GM19099 (cell line): ENCODE data around the gene MATK.

Experiments
- POLR2A ChIP-seq: IDR thresholded peaks from 3 replicates; pipeline ENCODE4 v1.6.1; 2011; ENCODE audit warnings: low read depth; ENCODE audit not compliant: insufficient read length; ENCODE audit errors: extremely low read depth

Gene MATK

DNA sequence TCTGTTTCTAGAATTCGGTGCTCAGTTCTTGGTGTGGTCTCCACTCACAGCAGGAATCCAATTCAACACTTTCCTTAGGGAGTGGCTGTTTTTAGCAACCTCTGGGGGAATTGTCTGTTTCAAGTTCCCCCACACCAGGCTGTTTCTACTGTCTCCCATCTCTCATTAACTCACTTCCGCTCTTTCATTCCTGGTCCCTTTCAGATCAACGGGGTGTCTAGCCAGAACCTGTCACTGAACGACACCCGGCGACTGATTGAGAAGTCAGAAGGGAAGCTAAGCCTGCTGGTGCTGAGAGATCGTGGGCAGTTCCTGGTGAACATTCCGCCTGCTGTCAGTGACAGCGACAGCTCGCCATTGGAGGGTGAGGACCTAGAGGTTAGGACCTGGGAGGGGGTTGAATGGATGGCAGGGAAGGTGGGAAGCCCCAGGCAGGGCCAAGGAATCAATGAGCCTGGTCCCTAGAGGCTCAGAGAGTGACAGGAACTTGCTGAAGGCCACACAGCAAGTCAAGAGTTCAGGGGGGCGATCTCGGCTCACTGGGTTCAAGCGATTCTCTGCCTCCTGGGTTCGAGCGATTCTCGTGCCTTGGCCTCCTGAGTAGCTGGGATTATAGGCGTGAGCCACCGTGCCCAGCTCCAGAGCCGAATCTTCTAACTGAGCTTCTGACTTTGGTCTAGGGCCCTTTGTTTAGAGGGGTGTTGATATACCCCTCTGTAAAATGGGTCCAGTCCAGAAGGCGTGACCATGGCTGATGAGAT lies 52.5 kb downstream of the MATK start:
- no peak for TF ChIP-seq POLR2A

DNA sequence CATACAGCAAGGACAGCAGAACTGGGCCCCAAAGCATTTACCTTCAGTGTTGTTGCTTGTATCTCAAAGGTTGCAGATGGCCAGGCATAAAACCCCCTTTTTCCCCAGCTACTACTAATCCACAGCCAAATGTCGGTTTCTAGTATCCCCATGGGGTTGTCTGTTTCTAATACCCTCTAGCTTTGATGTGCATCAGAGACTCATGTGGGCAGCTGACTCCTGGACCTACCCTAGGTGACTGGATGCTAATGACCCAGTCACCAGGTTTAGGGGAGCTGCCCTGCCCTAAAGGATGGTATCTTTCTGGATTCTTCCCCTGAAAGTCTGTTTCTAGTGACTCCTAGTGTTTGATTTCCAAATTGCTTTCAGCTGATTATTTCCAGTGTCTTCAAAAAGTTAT lies 54.1 kb downstream of the MATK start:
- TF ChIP-seq POLR2A: no peak

DNA sequence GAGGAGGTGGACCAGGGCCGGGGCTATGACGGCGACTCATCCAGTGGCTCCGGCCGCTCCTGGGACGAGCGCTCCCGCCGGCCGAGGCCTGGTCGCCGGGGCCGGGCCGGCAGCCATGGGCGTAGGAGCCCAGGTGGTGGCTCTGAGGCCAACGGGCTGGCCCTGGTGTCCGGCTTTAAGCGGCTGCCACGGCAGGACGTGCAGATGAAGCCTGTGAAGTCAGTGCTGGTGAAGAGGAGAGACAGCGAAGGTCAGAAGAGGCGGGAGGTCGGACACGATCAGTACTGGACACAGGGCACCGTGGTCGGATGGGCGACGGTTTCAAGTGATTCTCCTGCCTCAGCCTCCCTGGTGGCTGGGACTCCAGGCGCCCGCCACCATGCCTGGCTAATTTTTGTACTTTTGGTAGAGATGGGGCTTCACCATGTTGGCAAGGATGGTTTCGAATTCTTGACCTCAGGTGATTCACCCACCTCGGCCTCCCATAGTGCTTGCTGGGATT lies 55.7 kb downstream of the MATK start:
- no peak for TF ChIP-seq POLR2A
